Measurements from ENCODE around the gene UBXN4. TPM values are rescaled to one million over a fixed set of nuclear protein-coding genes. Genes with fewer than 3 reads are reported as not detected.

Gene UBXN4
- total and polyA plus RNA-seq, 2 of the 13 experiments (the other 11 are each of a cell fraction or from before 2014, with no cell fraction given) = 74.2 to 104 TPM

GRCh38 chr2:135755573-135755972, 13.9 kb downstream of the UBXN4 start (continued):
- TF ChIP-seq AHDC1 (CRISPR knock-in tag; IDR thresholded peaks at IDR 0.05; ENCODE audit: borderline replicate concordance) = no peak
- TF ChIP-seq FIP1L1 (IDR thresholded peaks at IDR 0.05; ENCODE audit: borderline replicate concordance, insufficient read depth, low read depth, low read length) = no peak
- TF ChIP-seq ZNF253 (CRISPR knock-in tag; IDR thresholded peaks at IDR 0.05; ENCODE audit: borderline replicate concordance) = no peak
- TF ChIP-seq ZBTB14 (CRISPR knock-in tag; IDR thresholded peaks at IDR 0.05) = no peak
- TF ChIP-seq ZNF7 (CRISPR knock-in tag; IDR thresholded peaks at IDR 0.05) = no peak
- no peak for TF ChIP-seq NFIC (IDR thresholded peaks at IDR 0.05; ENCODE audit: low read length)
- no peak for TF ChIP-seq ZNF740 (CRISPR knock-in tag; IDR thresholded peaks at IDR 0.05)
- TF ChIP-seq GTF3A (CRISPR knock-in tag; conservative IDR thresholded peaks at IDR 0.05) = no peak

Data from HepG2 (cell line).